Gastrocnemius medialis (tissue), 4 donors: ENCODE results near the gene FAM168A. TPM values are rescaled to one million over a fixed set of nuclear protein-coding genes. Genes with fewer than 3 reads are reported as not detected.

Experiments used
- ATAC-seq, 2 donors: fragments of 150-250 bp; one replicate each; pipeline ENCODE4 v1.9.1; 2016
- DNase-seq, 2 donors: peaks; one replicate each; pipeline ENCODE4 v3.0.0-alpha.2; 2019
- H3K27ac ChIP-seq, 4 donors: fragments of 200-600 bp; sonication (generic); 1 replicate in 1 of 4; 2 replicates in 3 of 4; pipeline ENCODE4 v1.5.1; 2016 to 2018; ENCODE audit warnings: mild to moderate bottlenecking in 2 of 4, moderate library complexity in 1 of 4
- H3K27me3 ChIP-seq, 3 donors: fragments of 200-600 bp; sonication (generic) in 2 of 3; 1 replicate in 1 of 3; 2 replicates in 2 of 3; pipeline versions ENCODE4 v1.5.1 to v1.6.0; 2016 to 2019; ENCODE audit warnings: mild to moderate bottlenecking in 1 of 3, moderate library complexity in 1 of 3
- H3K36me3 ChIP-seq, 2 donors: fragments of 200-600 bp; sonication (generic) in 1 of 2; one replicate each; pipeline ENCODE4 v1.5.1; 2017 to 2018
- H3K4me1 ChIP-seq, 2 donors: fragments of 200-600 bp; sonication (generic) in 1 of 2; one replicate each; pipeline ENCODE4 v1.5.1; 2016 to 2017; ENCODE audit warnings: mild to moderate bottlenecking in 2 of 2
- H3K4me3 ChIP-seq, 4 donors: fragments of 200-600 bp; sonication (generic) in 3 of 4; 1 replicate in 1 of 4; 2 replicates in 3 of 4; pipeline ENCODE4 v1.5.1; 2016 to 2019; ENCODE audit warnings: mild to moderate bottlenecking in 2 of 4
- H3K9me3 ChIP-seq, 3 donors: fragments of 200-600 bp; sonication (generic) in 2 of 3; 1 replicate in 1 of 3; 2 replicates in 2 of 3; pipeline ENCODE4 v1.5.1; 2016 to 2019
- CTCF ChIP-seq, 5 experiments: fragments of 450-650 bp in 3 of 5; fragments of 200-600 bp in 2 of 5; sonication (generic) in 2 of 5; IDR thresholded peaks in 4 of 5; conservative IDR thresholded peaks in 1 of 5; 1 replicate in 4 of 5; 2 replicates in 1 of 5; pipeline ENCODE4 v1.5.1; 2016 to 2019; ENCODE audit warnings: antibody characterized with exemption in 5 of 5, mild to moderate bottlenecking in 3 of 5, moderate library complexity in 3 of 5
- POLR2A ChIP-seq, 2 donors: fragments of 450-650 bp; IDR thresholded peaks; one replicate each; pipeline ENCODE4 v1.6.1; 2017; ENCODE audit warnings: antibody characterized with exemption in 2 of 2, mild to moderate bottlenecking in 2 of 2, moderate library complexity in 2 of 2
- in situ Hi-C, 4 donors: fragments of 200-750 bp; cut with MboI; loops; one replicate each; pipeline versions ENCODE4 v1.15.0 to v1.8.0; 2017; ENCODE audit warnings: low sequenced_read_pairs in 4 of 4
- intact Hi-C: fragments of 100-400 bp; cut with DNase I; formaldehyde crosslinking; loops from one replicate; pipeline ENCODE4 v1.15.1; 2023; ENCODE audit warnings: low total_unique reads
- total RNA-seq, 4 donors: library from RNA; depleted of rRNA; stranded (reverse); fragments of >200 nt; gene quantifications; one replicate each; pipeline versions ENCODE4 v1.1.0 to v1.2.3, GENCODE V29; 2016

FAM168A gene
- total RNA-seq, 4 donors from 2014 or later: 15.9 to 29.3 (median 21.4) TPM

GRCh38 chr11:73381589-73381988, 216.3 kb downstream of the FAM168A start:
- ATAC-seq (peak; percentile 53 to 56), DNase-seq (peak; percentile 53 to 87)
- Histone ChIP-seq H3K27me3 (no peaks in the 10 kb centered on the region), H3K27ac (peak overlapping the region; percentile 87 to 99 (median 98)), H3K36me3 (no peaks in the 10 kb centered on the region), H3K9me3 (no peaks in the 10 kb centered on the region), H3K4me1 (peaks cover 92 to 93% of the 10 kb centered on the region in 2 donors), H3K4me3 (peak overlapping the region in 1 of 4 donors; percentile 7)
- intact Hi-C loops (loop anchor here (10.0 kb wide), 1 partner anchor 633 kb away; no protein-coding TSS in a partner anchor), in situ Hi-C loops (no loop called here)
- no peak for TF ChIP-seq POLR2A (IDR thresholded peaks at IDR 0.05)
- no peak for TF ChIP-seq CTCF (IDR thresholded peaks at IDR 0.05 in 4 of 5, conservative IDR thresholded peaks at IDR 0.05 in 1 of 5)

GRCh38 chr11:73380897-73381410, 217.0 kb downstream of the FAM168A start:
- peak overlapping the region; percentile 87 to 99 (median 98) for H3K27ac ChIP-seq
- H3K27me3 ChIP-seq: no peaks in the 10 kb centered on the region
- no peaks in the 10 kb centered on the region for H3K36me3 ChIP-seq
- intact Hi-C loops: loop anchor here (10.0 kb wide), 1 partner anchor 634 kb away; no protein-coding TSS in a partner anchor
- peak overlapping the region in 2 of 4 donors; percentile 7 to 19 for H3K4me3 ChIP-seq
- ATAC-seq (peak; percentile 35 to 40), DNase-seq (peak; percentile 56 to 83)
- TF ChIP-seq CTCF (IDR thresholded peaks at IDR 0.05 in 4 of 5, conservative IDR thresholded peaks at IDR 0.05 in 1 of 5) (peak in 3 of 5 experiments; percentile 6 to 22 (median 16)), POLR2A (IDR thresholded peaks at IDR 0.05) (peak; percentile 56 to 73)
- in situ Hi-C loops: no loop called here
- peaks cover 86 to 87% of the 10 kb centered on the region in 2 donors for H3K4me1 ChIP-seq
- H3K9me3 ChIP-seq: no peaks in the 10 kb centered on the region

- in situ Hi-C loops: no loop called here
- TF ChIP-seq CTCF (IDR thresholded peaks at IDR 0.05 in 4 of 5, conservative IDR thresholded peaks at IDR 0.05 in 1 of 5): no peak
- no peak for TF ChIP-seq POLR2A (IDR thresholded peaks at IDR 0.05)
- Histone ChIP-seq H3K27me3 (no peaks in the 10 kb centered on the region), H3K4me1 (peaks cover 80 to 81% of the 10 kb centered on the region in 2 donors), H3K9me3 (no peaks in the 10 kb centered on the region), H3K4me3 (peak overlapping the region in 2 of 4 donors; percentile 16 to 19), H3K36me3 (no peaks in the 10 kb centered on the region), H3K27ac (peak overlapping the region; percentile 87 to 99 (median 98))
- intact Hi-C loops: loop anchor here (10.0 kb wide), 1 partner anchor 634 kb away; no protein-coding TSS in a partner anchor
- ATAC-seq (peak; percentile 10), DNase-seq (peak; percentile 34 to 82)
Measured at GRCh38 chr11:73380331-73380730, 217.6 kb downstream of the FAM168A start.

GRCh38 chr11:73379189-73379880, 218.6 kb downstream of the FAM168A start:
- Histone ChIP-seq H3K9me3 (no peaks in the 10 kb centered on the region), H3K4me3 (peak overlapping the region in 2 of 4 donors; percentile 16 to 89), H3K36me3 (no peaks in the 10 kb centered on the region), H3K4me1 (peaks cover 70 to 71% of the 10 kb centered on the region in 2 donors), H3K27ac (peak overlapping the region; percentile 87 to 99 (median 98)), H3K27me3 (no peaks in the 10 kb centered on the region)
- TF ChIP-seq POLR2A (IDR thresholded peaks at IDR 0.05) (peak in 1 of 2 donors; percentile 15), CTCF (IDR thresholded peaks at IDR 0.05 in 4 of 5, conservative IDR thresholded peaks at IDR 0.05 in 1 of 5) (no peak)
- peak; percentile 18 to 25 for ATAC-seq
- in situ Hi-C loops (no loop called here), intact Hi-C loops (loop anchor here (5.0 kb wide), 2 partner anchors 88 to 142 kb away; no protein-coding TSS in a partner anchor)
- peak; percentile 71 to 89 for DNase-seq
